T-helper 17 cell (primary cell): ENCODE data around the gene AP1S3. TPM values are rescaled to one million over a fixed set of nuclear protein-coding genes. Genes with fewer than 3 reads are reported as not detected.
"Not testable (repeated sequence)": the region's sequence is repeated elsewhere in the genome, so short reads cannot be mapped to it uniquely, and the experiment has no call there.

ENCODE experiments used
- ATAC-seq: fragments of 150-1000 bp; cut with Tn5 transposase; 2 replicates; pipeline ENCODE4 v1.10.0; 2021; ENCODE audit warnings: mild to moderate bottlenecking, moderate library complexity
- DNase-seq, 3 donors: peaks; one replicate each; pipeline versions ENCODE4 v3.0.0 to v3.0.0-alpha.2; 2020 to 2021
- H3K9me3 ChIP-seq: one replicate; pipeline ENCODE4 v1.7.0; 2013; ENCODE audit warnings: low read length, mild to moderate bottlenecking; ENCODE audit not compliant: control insufficient read depth, poor library complexity, severe bottlenecking
- H3K27ac Mint-ChIP-seq: one replicate; pipeline ENCODE4 v1.8.0; 2022; ENCODE audit warnings: mild to moderate bottlenecking, moderate library complexity, mixed read lengths
- H3K27me3 Mint-ChIP-seq: one replicate; pipeline ENCODE4 v1.8.0; 2022; ENCODE audit warnings: mixed read lengths
- H3K36me3 Mint-ChIP-seq: one replicate; pipeline ENCODE4 v1.8.0; 2022; ENCODE audit warnings: low read depth, mixed read lengths
- H3K4me1 Mint-ChIP-seq: one replicate; pipeline ENCODE4 v1.8.0; 2022; ENCODE audit warnings: mild to moderate bottlenecking, mixed read lengths
- H3K4me3 Mint-ChIP-seq: one replicate; pipeline ENCODE4 v1.8.0; 2022; ENCODE audit warnings: mild to moderate bottlenecking, moderate library complexity, mixed read lengths
- total RNA-seq, 4 donors: library from RNA in 2 of 4; stranded (reverse) in 2 of 4; gene quantifications; one replicate each; pipeline ENCODE4 v1.2.3 and lab custom pipeline; 2022 to 2026

The AP1S3 gene
- total RNA-seq, 2 donors from 2014 or later = 1.6 to 2.9 TPM

GRCh38 chr2:223813329-223813728 is 24.1 kb downstream of the AP1S3 start:
- ATAC-seq = no peak
- Mint-ChIP-seq H3K27ac (no peak overlapping the region), H3K36me3 (peaks cover 3% of the 10 kb centered on the region), H3K4me1 (no peaks in the 10 kb centered on the region), H3K4me3 (no peak overlapping the region), H3K27me3 (no peaks in the 10 kb centered on the region)
- no peak for DNase-seq
- no peaks in the 10 kb centered on the region for H3K9me3 ChIP-seq

GRCh38 chr2:223811757-223812156 is 25.6 kb downstream of the AP1S3 start:
- H3K9me3 ChIP-seq = no peaks in the 10 kb centered on the region
- Mint-ChIP-seq H3K36me3 (peaks cover 3% of the 10 kb centered on the region), H3K27me3 (no peaks in the 10 kb centered on the region), H3K27ac (no peak overlapping the region), H3K4me1 (no peaks in the 10 kb centered on the region), H3K4me3 (no peak overlapping the region)
- no peak for DNase-seq
- no peak for ATAC-seq

DNA sequence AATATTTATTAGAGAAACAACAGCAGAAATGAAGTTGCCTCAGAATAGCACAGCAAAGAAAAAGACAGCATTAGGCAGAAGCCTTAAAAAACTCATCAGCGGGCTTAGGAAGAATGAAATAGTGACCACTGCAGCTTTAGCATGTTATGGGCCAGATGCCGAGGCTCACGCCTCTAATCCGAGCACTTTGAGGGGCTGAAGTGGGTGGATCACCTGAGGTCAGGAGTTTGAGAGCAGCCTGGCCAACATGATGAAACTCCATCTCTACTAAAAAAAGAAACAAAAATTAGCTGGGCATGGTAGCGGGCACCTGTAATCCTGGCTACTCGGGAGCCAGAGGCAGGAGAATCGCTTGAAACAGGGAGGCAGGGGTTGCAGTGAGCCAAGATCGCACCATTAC is 32.4 kb downstream of the AP1S3 start:
- DNase-seq = no peak
- no peak for ATAC-seq
- Mint-ChIP-seq H3K27me3 (no peaks in the 10 kb centered on the region), H3K27ac (no peak overlapping the region), H3K4me3 (no peak overlapping the region), H3K4me1 (peaks cover 9% of the 10 kb centered on the region), H3K36me3 (no peaks in the 10 kb centered on the region)
- H3K9me3 ChIP-seq = no peaks in the 10 kb centered on the region

- H3K9me3 ChIP-seq = no peaks in the 10 kb centered on the region
- H3K27ac Mint-ChIP-seq = no peak overlapping the region
- H3K4me1 Mint-ChIP-seq = peaks cover 9% of the 10 kb centered on the region
- H3K36me3 Mint-ChIP-seq = peaks cover 3% of the 10 kb centered on the region
- H3K27me3 Mint-ChIP-seq = no peaks in the 10 kb centered on the region
- ATAC-seq (no peak), DNase-seq (no peak)
- H3K4me3 Mint-ChIP-seq = no peak overlapping the region
These were observed 35.6 kb downstream of the AP1S3 start for GRCh38 chr2:223801736-223802135.

DNA sequence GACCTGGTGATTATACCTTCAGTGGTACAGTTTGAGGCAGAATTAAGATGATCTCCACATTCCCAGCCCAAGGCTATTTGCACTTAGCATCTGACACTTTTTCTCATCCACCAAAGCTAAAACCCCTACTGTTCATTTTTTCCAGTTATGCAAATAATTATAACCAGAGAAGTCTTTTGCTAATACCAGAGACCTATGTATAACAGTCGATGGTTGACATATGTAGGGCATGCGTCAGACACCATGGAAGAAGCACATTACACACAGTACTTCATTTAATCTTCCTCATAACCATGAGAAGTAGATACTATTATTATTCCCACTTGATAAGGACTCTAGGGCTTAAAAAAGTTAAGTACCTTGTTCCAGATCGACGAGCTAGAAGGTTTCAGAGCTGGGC is 36.5 kb downstream of the AP1S3 start:
- H3K9me3 ChIP-seq = no peaks in the 10 kb centered on the region
- H3K27me3 Mint-ChIP-seq = no peaks in the 10 kb centered on the region
- H3K4me1 Mint-ChIP-seq = peaks cover 9% of the 10 kb centered on the region
- ATAC-seq (no peak), DNase-seq (no peak)
- no peak overlapping the region for H3K4me3 Mint-ChIP-seq
- peaks cover 3% of the 10 kb centered on the region for H3K36me3 Mint-ChIP-seq
- no peak overlapping the region for H3K27ac Mint-ChIP-seq

DNA sequence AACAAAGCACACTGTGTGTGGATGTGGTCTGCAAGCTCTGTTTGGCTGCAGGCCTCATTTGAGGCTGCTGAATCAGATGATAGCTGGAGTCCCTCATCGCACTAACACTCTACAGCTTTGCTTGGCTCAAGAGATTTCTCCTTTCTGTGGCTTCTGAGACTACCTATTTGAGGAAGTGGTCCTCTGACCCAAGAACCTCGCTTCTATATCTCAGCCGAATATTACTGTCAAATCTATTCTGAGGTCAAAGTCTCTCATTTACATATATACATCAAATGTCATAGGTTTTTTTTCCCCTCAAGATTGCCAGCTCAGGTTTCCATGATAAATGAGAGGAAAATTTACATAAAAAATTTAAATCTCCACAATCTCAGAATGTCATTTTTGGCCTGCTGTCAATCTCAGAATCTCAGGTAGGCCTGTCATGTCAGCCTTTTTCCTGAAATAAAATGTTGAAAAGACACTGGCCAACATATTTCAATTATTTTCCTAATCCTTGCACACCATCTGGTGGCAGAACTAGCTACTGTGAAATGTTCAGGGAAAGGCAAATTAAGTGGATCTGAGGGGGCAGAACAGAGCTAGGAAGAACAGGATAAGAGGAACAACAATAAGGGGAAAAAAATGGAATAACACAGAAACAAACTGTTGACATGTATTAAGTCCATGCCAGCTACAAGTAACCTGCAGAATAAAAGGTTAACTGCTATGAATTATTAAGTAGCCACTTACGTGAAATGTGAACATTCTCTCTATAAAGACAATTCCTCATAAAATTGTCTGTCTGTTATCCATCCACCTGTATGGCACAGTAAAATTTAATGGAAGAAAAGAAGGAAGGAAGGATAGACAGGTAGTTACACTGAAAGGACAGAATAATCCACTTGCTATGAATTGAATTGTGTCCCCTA is 39.3 kb downstream of the AP1S3 start:
- DNase-seq (no peak), ATAC-seq (no peak)
- no peaks in the 10 kb centered on the region for H3K27me3 Mint-ChIP-seq
- peaks cover 3% of the 10 kb centered on the region for H3K36me3 Mint-ChIP-seq
- H3K4me3 Mint-ChIP-seq = no peak overlapping the region
- H3K9me3 ChIP-seq = no peaks in the 10 kb centered on the region
- no peak overlapping the region for H3K27ac Mint-ChIP-seq
- peaks cover 9% of the 10 kb centered on the region for H3K4me1 Mint-ChIP-seq

DNA sequence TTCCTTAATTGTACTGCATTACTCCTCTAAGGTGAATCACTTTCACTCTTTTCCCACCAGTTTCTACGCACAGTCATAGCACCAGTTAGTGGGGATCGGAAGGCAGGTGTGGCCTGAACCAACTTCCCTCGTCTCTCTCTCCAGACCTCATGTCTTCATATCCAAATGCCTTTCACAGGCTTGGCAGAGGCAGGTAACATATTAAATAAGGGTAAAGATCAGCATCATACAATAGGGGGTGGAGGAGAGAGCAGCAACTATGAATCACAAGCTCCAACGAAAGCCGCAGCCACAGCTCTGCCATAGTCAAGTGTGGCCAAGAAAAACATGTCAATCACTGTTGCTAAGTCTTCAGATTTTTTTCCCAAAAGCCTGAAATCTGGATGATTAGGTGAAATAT is 40.3 kb downstream of the AP1S3 start:
- no peak overlapping the region for H3K27ac Mint-ChIP-seq
- no peaks in the 10 kb centered on the region for H3K9me3 ChIP-seq
- H3K4me1 Mint-ChIP-seq = peaks cover 9% of the 10 kb centered on the region
- H3K27me3 Mint-ChIP-seq = no peaks in the 10 kb centered on the region
- DNase-seq = no peak
- no peak for ATAC-seq
- H3K4me3 Mint-ChIP-seq = no peak overlapping the region
- H3K36me3 Mint-ChIP-seq = peaks cover 3% of the 10 kb centered on the region

DNA sequence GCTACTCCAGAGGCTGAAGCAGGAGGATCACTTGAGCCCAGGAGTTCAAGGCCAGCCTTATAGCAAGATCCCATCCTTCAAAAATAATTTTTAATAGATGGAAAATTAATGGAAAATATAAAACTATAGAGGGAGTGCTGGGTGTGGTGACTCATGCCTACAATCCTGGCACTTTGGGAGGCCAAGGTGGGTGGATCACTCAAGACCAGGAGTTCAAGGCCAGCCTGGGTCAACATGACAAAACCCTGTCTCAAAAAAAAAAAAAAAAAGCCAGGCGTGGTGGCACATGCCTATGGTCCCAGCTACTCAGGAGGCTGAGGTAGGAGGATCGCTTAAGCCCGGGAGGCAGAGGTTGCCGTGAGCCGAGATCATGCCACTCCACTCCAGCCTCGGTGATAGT is 48.0 kb downstream of the AP1S3 start:
- DNase-seq (no peak), ATAC-seq (no peak)
- H3K27ac Mint-ChIP-seq = no peak overlapping the region
- peaks cover 6% of the 10 kb centered on the region for H3K4me1 Mint-ChIP-seq
- no peak overlapping the region for H3K4me3 Mint-ChIP-seq
- H3K27me3 Mint-ChIP-seq = no peaks in the 10 kb centered on the region
- H3K9me3 ChIP-seq = no peaks in the 10 kb centered on the region
- H3K36me3 Mint-ChIP-seq = peaks cover 3% of the 10 kb centered on the region

DNA sequence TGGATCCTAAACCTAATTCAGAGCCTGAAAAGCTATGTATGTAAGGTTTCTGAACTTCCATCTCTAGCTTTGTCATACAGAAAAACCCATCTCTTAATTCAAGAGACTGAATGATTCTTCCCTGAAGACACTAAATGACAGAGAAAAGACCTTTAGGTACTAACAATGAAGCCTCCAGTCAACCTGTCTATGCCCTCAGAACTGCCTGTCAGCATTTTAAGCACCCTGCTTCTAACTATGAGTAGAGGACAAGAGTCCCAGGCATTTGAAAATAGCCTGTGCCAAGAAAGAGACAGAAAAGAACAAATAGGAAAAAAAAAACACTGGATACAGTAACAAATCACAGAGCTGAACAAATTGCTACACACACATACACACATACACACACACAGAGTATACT is 48.6 kb downstream of the AP1S3 start:
- Mint-ChIP-seq H3K27me3 (no peaks in the 10 kb centered on the region), H3K36me3 (peaks cover 5% of the 10 kb centered on the region), H3K27ac (no peak overlapping the region), H3K4me1 (peaks cover 8% of the 10 kb centered on the region), H3K4me3 (no peak overlapping the region)
- H3K9me3 ChIP-seq = no peaks in the 10 kb centered on the region
- DNase-seq = no peak
- ATAC-seq = no peak

DNA sequence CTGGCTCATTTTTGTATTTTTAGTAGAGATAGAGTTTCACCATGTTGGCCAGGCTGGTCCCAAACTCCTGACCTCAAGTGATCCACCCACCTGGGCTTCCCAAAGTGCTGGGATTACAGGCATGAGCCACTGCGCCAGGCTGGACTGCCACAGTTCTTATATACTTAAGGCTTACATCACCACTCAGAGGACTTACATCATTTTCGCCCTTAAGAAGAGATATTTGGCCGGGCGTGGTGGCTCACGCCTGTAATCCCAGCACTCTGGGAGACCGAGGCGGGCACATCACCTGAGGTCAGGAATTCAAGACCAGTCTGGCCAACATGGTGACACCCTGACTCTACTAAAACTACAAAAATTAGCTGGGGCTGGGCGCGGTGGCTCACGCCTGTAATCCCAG is 49.3 kb downstream of the AP1S3 start:
- DNase-seq, H3K4me3 Mint-ChIP-seq, H3K4me1 Mint-ChIP-seq, H3K36me3 Mint-ChIP-seq, H3K27me3 Mint-ChIP-seq, ATAC-seq, H3K9me3 ChIP-seq, H3K27ac Mint-ChIP-seq: not testable (repeated sequence)

DNA sequence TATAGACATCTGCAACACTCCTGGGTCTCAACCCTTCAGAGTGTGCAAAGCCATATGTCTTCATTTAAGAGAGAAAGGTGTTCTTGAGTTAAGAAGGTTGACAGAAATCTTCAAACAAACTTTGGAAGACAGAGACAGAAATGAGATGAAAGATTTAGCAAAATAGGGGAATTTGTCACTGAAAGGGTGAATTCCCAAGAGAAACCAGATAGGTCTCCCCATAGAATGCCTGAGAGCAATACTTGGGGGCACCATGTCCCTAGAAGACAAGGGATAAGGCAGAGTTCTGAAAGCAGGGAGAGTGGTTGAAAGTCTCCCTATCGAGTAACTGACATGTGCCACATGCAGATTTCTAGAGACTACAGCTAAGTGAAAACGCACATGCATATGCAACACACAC is 50.0 kb downstream of the AP1S3 start:
- Mint-ChIP-seq H3K27me3 (no peaks in the 10 kb centered on the region), H3K27ac (no peak overlapping the region), H3K4me1 (peaks cover 9% of the 10 kb centered on the region), H3K36me3 (peaks cover 7% of the 10 kb centered on the region), H3K4me3 (no peak overlapping the region)
- H3K9me3 ChIP-seq = no peaks in the 10 kb centered on the region
- no peak for DNase-seq
- no peak for ATAC-seq

DNA sequence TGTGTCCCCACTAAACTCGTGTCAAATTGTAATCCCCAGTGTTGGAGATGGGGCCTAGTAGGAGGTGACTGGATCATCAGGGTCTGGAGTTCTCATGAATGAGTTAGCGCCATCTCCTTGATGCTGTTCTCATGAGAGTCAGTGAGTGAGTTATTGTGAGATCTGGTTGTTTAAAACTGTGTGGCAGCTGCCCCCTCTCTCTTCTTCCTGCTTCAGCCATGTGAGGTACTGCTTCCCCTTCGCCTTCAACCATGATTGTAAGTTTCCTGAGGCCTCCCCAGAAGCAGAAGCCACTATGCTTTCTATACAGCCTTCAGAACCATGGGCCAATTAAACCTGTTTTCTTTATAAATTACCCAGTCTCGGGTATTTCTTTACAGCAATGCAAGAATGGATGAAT is 50.4 kb downstream of the AP1S3 start:
- Mint-ChIP-seq H3K4me3 (no peak overlapping the region), H3K27me3 (no peaks in the 10 kb centered on the region), H3K36me3 (peaks cover 9% of the 10 kb centered on the region), H3K27ac (no peak overlapping the region), H3K4me1 (peaks cover 9% of the 10 kb centered on the region)
- no peaks in the 10 kb centered on the region for H3K9me3 ChIP-seq
- ATAC-seq (no peak), DNase-seq (no peak)

- Mint-ChIP-seq H3K27me3 (no peaks in the 10 kb centered on the region), H3K27ac (no peak overlapping the region), H3K4me3 (no peak overlapping the region), H3K36me3 (peaks cover 9% of the 10 kb centered on the region), H3K4me1 (peaks cover 9% of the 10 kb centered on the region)
- ATAC-seq = no peak
- DNase-seq = no peak
- no peaks in the 10 kb centered on the region for H3K9me3 ChIP-seq
These were observed 51.1 kb downstream of the AP1S3 start for GRCh38 chr2:223786236-223786635.

GRCh38 chr2:223784221-223784772 is 53.1 kb downstream of the AP1S3 start:
- ATAC-seq (no peak), DNase-seq (no peak)
- Mint-ChIP-seq H3K36me3 (peaks cover 6% of the 10 kb centered on the region), H3K4me3 (no peak overlapping the region), H3K27ac (no peak overlapping the region), H3K4me1 (peaks cover 8% of the 10 kb centered on the region), H3K27me3 (no peaks in the 10 kb centered on the region)
- H3K9me3 ChIP-seq = no peaks in the 10 kb centered on the region
